Neural cell (in vitro differentiated cells): ENCODE data around the gene FOSL1. TPM values are rescaled to one million over a fixed set of nuclear protein-coding genes. Genes with fewer than 3 reads are reported as not detected.

Source experiments
- H2AFZ ChIP-seq: fragments of 200-600, 300-800 bp; sonication (generic), shearing (Covaris generic); 2 replicates; pipeline ENCODE4 v1.6.0; 2014; ENCODE audit warnings: low read depth, mild to moderate bottlenecking, antibody characterized with exemption, low read length, moderate library complexity
- H3F3A ChIP-seq: fragments of 200-600 bp; shearing (Covaris generic); 2 replicates; pipeline ENCODE4 v1.6.1; 2016; ENCODE audit warnings: mild to moderate bottlenecking, moderate library complexity, mixed read lengths, antibody characterized with exemption, low read length; ENCODE audit not compliant: insufficient read depth, poor library complexity, severe bottlenecking
- H3K27ac ChIP-seq: fragments of 200-600, 300-800 bp; sonication (generic), shearing (Covaris generic); 2 replicates; pipeline ENCODE4 v1.5.1; 2014; ENCODE audit warnings: mild to moderate bottlenecking, low read length, moderate library complexity
- H3K27me3 ChIP-seq: fragments of 300-800, 200-600 bp; sonication (generic), shearing (Covaris generic); 2 replicates; pipeline ENCODE4 v1.6.0; 2014; ENCODE audit warnings: mild to moderate bottlenecking, low read depth, low read length, moderate library complexity; ENCODE audit not compliant: insufficient read depth
- H3K36me3 ChIP-seq: fragments of 300-800, 200-600 bp; sonication (generic), shearing (Covaris generic); 2 replicates; pipeline ENCODE4 v1.5.1; 2014; ENCODE audit warnings: mild to moderate bottlenecking, antibody characterized with exemption, low read length, moderate library complexity; ENCODE audit not compliant: insufficient read depth
- H3K4me2 ChIP-seq: fragments of 300-800, 200-600 bp; sonication (generic), shearing (Covaris generic); 2 replicates; pipeline ENCODE4 v1.6.0; 2014; ENCODE audit warnings: mild to moderate bottlenecking, low read length
- H3K4me3 ChIP-seq: fragments of 300-800, 200-600 bp; sonication (generic), shearing (Covaris generic); 2 replicates; pipeline ENCODE4 v1.5.1; 2014; ENCODE audit warnings: mild to moderate bottlenecking, low read length, moderate library complexity
- H3K79me2 ChIP-seq: fragments of 200-600 bp; shearing (Covaris generic); replicated peaks from 2 replicates; pipeline ENCODE4 v1.6.0; 2014; ENCODE audit warnings: mild to moderate bottlenecking, low read length, moderate library complexity; ENCODE audit not compliant: insufficient read depth
- H3K9ac ChIP-seq: fragments of 300-800, 200-600 bp; sonication (generic), shearing (Covaris generic); 2 replicates; pipeline ENCODE4 v1.6.1; 2016; ENCODE audit warnings: mild to moderate bottlenecking, low read length, mixed read lengths
- H3K9me2 ChIP-seq: fragments of 200-600 bp; shearing (Covaris generic); 2 replicates; pipeline ENCODE4 v1.6.1; 2016; ENCODE audit warnings: mild to moderate bottlenecking, low read length, mixed read lengths; ENCODE audit not compliant: insufficient read depth
- H3K9me3 ChIP-seq: fragments of 200-600, 300-800 bp; sonication (generic), shearing (Covaris generic); 2 replicates; pipeline ENCODE4 v1.6.1; 2016; ENCODE audit warnings: mild to moderate bottlenecking, mixed run types, low read length, moderate library complexity, mixed read lengths
- H4K20me1 ChIP-seq: fragments of 200-600 bp; shearing (Covaris generic); 2 replicates; pipeline ENCODE4 v1.6.1; 2016; ENCODE audit warnings: mild to moderate bottlenecking, mixed run types; ENCODE audit not compliant: insufficient read depth
- CTCF ChIP-seq: fragments of 450-650 bp; IDR thresholded peaks from 2 replicates; pipeline ENCODE4 v1.5.1; 2014; ENCODE audit warnings: antibody characterized with exemption, mild to moderate bottlenecking, moderate library complexity; ENCODE audit not compliant: poor library complexity, severe bottlenecking
- EP300 ChIP-seq: fragments of 450-650 bp; conservative IDR thresholded peaks from 2 replicates; pipeline ENCODE4 v1.6.1; 2014; ENCODE audit warnings: antibody characterized with exemption, mild to moderate bottlenecking, moderate library complexity; ENCODE audit not compliant: poor library complexity, severe bottlenecking
- EZH2 ChIP-seq: fragments of 200-600, 300-800 bp; shearing (Covaris generic), sonication (generic); IDR thresholded peaks from 2 replicates; pipeline ENCODE4 v1.6.1; 2014; ENCODE audit warnings: antibody characterized with exemption, low read length, borderline replicate concordance, mild to moderate bottlenecking; ENCODE audit not compliant: insufficient read depth, poor library complexity, severe bottlenecking
- MXI1 ChIP-seq: fragments of 450-650 bp; conservative IDR thresholded peaks from 2 replicates; pipeline ENCODE4 v1.6.1; 2014; ENCODE audit warnings: antibody characterized with exemption, mild to moderate bottlenecking; ENCODE audit not compliant: poor library complexity, severe bottlenecking
- POLR2AphosphoS5 ChIP-seq: IDR thresholded peaks from 2 replicates; pipeline ENCODE4 v1.6.1; 2012
- RAD21 ChIP-seq: fragments of 450-650 bp; conservative IDR thresholded peaks from 2 replicates; pipeline ENCODE4 v1.6.1; 2014; ENCODE audit warnings: antibody characterized with exemption, mild to moderate bottlenecking, moderate library complexity
- REST ChIP-seq: IDR thresholded peaks from 2 replicates; pipeline ENCODE4 v1.6.1; 2012; ENCODE audit warnings: borderline replicate concordance
- SMC3 ChIP-seq: fragments of 450-650 bp; conservative IDR thresholded peaks from 2 replicates; pipeline ENCODE4 v1.6.1; 2014; ENCODE audit warnings: antibody characterized with exemption, mild to moderate bottlenecking, moderate library complexity; ENCODE audit not compliant: poor library complexity
- TAF1 ChIP-seq: IDR thresholded peaks from 2 replicates; pipeline ENCODE4 v1.6.1; 2012; ENCODE audit warnings: low read depth
- polyA plus RNA-seq: library from polyadenylated mRNA; depleted of rRNA; stranded (reverse); fragments of >200 nt; gene quantifications from 2 replicates; pipeline ENCODE4 v1.2.3, GENCODE V29; 2014

The FOSL1 gene
- polyA plus RNA-seq, 1 donor from 2014 or later = not detected

- no peak overlapping the region for H2AFZ ChIP-seq
- H3F3A ChIP-seq = no peaks in the 10 kb centered on the region
- H4K20me1 ChIP-seq = no peaks in the 10 kb centered on the region
- no peak overlapping the region for H3K9ac ChIP-seq
- H3K79me2 ChIP-seq = no peaks in the 10 kb centered on the region
- H3K27ac ChIP-seq = no peak overlapping the region
- no peak for TF ChIP-seq CTCF
- TF ChIP-seq POLR2AphosphoS5 = no peak
- TF ChIP-seq REST = no peak
- TF ChIP-seq EP300 = no peak
- TF ChIP-seq SMC3 = no peak
- no peak for TF ChIP-seq TAF1
- TF ChIP-seq RAD21 = no peak
- TF ChIP-seq MXI1 = no peak
- no peak for TF ChIP-seq EZH2
- H3K9me3 ChIP-seq = no peaks in the 10 kb centered on the region
- no peaks in the 10 kb centered on the region for H3K36me3 ChIP-seq
- no peaks in the 10 kb centered on the region for H3K9me2 ChIP-seq
- H3K4me3 ChIP-seq = no peak overlapping the region
- no peak overlapping the region for H3K4me2 ChIP-seq
- H3K27me3 ChIP-seq = no peaks in the 10 kb centered on the region
Observed at GRCh38 chr11:65944767-65945166, 44.6 kb upstream of the FOSL1 start.

GRCh38 chr11:65944191-65944590, 44.0 kb upstream of the FOSL1 start:
- no peak overlapping the region for H3K9ac ChIP-seq
- H3K79me2 ChIP-seq = no peaks in the 10 kb centered on the region
- H3K9me2 ChIP-seq = no peaks in the 10 kb centered on the region
- no peaks in the 10 kb centered on the region for H3K27me3 ChIP-seq
- H3K4me3 ChIP-seq = no peak overlapping the region
- H3K4me2 ChIP-seq = no peak overlapping the region
- H3K27ac ChIP-seq = no peak overlapping the region
- H3K36me3 ChIP-seq = no peaks in the 10 kb centered on the region
- no peaks in the 10 kb centered on the region for H3F3A ChIP-seq
- TF ChIP-seq EP300 = no peak
- no peak for TF ChIP-seq EZH2
- TF ChIP-seq CTCF = no peak
- no peak for TF ChIP-seq POLR2AphosphoS5
- TF ChIP-seq TAF1 = no peak
- TF ChIP-seq SMC3 = no peak
- TF ChIP-seq RAD21 = no peak
- no peak for TF ChIP-seq REST
- no peak for TF ChIP-seq MXI1
- no peaks in the 10 kb centered on the region for H4K20me1 ChIP-seq
- no peak overlapping the region for H2AFZ ChIP-seq
- H3K9me3 ChIP-seq = no peaks in the 10 kb centered on the region
